PFSK-1 (cell line): ENCODE data around the gene TMTC3.

Source experiments
- FOXP2 ChIP-seq: optimal IDR thresholded peaks from 2 replicates; pipeline ENCODE3; 2011; ENCODE audit warnings: borderline replicate concordance, control low read depth, inconsistent platforms; ENCODE audit not compliant: insufficient read depth; ENCODE audit errors: extremely low read length, extremely low read depth
- POLR2AphosphoS5 ChIP-seq: IDR thresholded peaks from 2 replicates; pipeline ENCODE4 v1.6.1; 2012; ENCODE audit warnings: low read depth, mild to moderate bottlenecking, control low read depth, low read length, moderate library complexity
- SIN3A ChIP-seq: IDR thresholded peaks from 2 replicates; pipeline ENCODE4 v1.6.1; 2012; ENCODE audit warnings: mild to moderate bottlenecking, low read length, moderate library complexity, borderline replicate concordance; ENCODE audit not compliant: insufficient read depth
- TAF1 ChIP-seq: IDR thresholded peaks from 2 replicates; pipeline ENCODE4 v1.6.1; 2012; ENCODE audit warnings: low read length, control low read depth, borderline replicate concordance; ENCODE audit not compliant: insufficient read depth
- TF ChIP-seq, protein P1 (sequence below), 2 experiments: IDR thresholded peaks; 2 replicates each; pipeline versions ENCODE4 v1.6.1 to v1.8.0; 2011 to 2012; ENCODE audit warnings: low read depth in 2 of 2, low read length in 2 of 2, control low read depth in 1 of 2, inconsistent platforms in 1 of 2, mild to moderate bottlenecking in 1 of 2, moderate library complexity in 1 of 2; ENCODE audit not compliant: insufficient read depth in 1 of 2

Gene TMTC3

GRCh38 chr12:88153959-88154358 is 11.9 kb downstream of the TMTC3 start:
- TF ChIP-seq TAF1 = no peak

- no peak for TF ChIP-seq FOXP2
- no peak for TF ChIP-seq TAF1
- no peak for TF ChIP-seq SIN3A
- TF ChIP-seq, protein P1, sequence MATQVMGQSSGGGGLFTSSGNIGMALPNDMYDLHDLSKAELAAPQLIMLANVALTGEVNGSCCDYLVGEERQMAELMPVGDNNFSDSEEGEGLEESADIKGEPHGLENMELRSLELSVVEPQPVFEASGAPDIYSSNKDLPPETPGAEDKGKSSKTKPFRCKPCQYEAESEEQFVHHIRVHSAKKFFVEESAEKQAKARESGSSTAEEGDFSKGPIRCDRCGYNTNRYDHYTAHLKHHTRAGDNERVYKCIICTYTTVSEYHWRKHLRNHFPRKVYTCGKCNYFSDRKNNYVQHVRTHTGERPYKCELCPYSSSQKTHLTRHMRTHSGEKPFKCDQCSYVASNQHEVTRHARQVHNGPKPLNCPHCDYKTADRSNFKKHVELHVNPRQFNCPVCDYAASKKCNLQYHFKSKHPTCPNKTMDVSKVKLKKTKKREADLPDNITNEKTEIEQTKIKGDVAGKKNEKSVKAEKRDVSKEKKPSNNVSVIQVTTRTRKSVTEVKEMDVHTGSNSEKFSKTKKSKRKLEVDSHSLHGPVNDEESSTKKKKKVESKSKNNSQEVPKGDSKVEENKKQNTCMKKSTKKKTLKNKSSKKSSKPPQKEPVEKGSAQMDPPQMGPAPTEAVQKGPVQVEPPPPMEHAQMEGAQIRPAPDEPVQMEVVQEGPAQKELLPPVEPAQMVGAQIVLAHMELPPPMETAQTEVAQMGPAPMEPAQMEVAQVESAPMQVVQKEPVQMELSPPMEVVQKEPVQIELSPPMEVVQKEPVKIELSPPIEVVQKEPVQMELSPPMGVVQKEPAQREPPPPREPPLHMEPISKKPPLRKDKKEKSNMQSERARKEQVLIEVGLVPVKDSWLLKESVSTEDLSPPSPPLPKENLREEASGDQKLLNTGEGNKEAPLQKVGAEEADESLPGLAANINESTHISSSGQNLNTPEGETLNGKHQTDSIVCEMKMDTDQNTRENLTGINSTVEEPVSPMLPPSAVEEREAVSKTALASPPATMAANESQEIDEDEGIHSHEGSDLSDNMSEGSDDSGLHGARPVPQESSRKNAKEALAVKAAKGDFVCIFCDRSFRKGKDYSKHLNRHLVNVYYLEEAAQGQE (IDR thresholded peaks at IDR 0.05; ENCODE audit: insufficient read depth in 1 of 2, low read depth in 2 of 2, low read length in 2 of 2) = no peak
- TF ChIP-seq POLR2AphosphoS5 = no peak
Measured at GRCh38 chr12:88156075-88156654, 14.1 kb downstream of the TMTC3 start.

- TF ChIP-seq POLR2AphosphoS5 (no peak), FOXP2 (no peak), TAF1 (no peak), SIN3A (no peak)
- TF ChIP-seq, protein P1 (IDR thresholded peaks at IDR 0.05; ENCODE audit: insufficient read depth in 1 of 2, low read depth in 2 of 2, low read length in 2 of 2) = no peak
Measured at GRCh38 chr12:88163371-88163770, 21.3 kb downstream of the TMTC3 start.

DNA sequence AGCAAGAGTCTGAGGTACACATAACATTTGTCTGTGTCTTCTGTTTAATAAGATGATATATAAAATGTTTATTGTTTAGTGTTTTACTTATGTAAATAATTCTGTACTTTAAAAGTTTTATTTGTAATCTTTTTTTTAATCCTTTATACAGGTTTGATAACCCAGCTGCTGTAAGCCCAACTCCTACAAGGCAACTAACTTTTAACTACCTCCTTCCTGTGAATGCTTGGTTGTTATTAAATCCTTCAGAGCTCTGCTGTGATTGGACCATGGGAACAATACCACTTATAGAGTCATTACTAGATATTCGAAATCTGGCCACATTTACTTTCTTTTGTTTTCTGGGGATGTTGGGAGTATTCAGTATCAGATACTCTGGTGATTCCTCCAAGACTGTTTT is 24.1 kb downstream of the TMTC3 start:
- no peak for TF ChIP-seq TAF1
- TF ChIP-seq POLR2AphosphoS5 = no peak
- no peak for TF ChIP-seq SIN3A
- TF ChIP-seq, protein P1 (IDR thresholded peaks at IDR 0.05; ENCODE audit: insufficient read depth in 1 of 2, low read depth in 2 of 2, low read length in 2 of 2) = no peak

DNA sequence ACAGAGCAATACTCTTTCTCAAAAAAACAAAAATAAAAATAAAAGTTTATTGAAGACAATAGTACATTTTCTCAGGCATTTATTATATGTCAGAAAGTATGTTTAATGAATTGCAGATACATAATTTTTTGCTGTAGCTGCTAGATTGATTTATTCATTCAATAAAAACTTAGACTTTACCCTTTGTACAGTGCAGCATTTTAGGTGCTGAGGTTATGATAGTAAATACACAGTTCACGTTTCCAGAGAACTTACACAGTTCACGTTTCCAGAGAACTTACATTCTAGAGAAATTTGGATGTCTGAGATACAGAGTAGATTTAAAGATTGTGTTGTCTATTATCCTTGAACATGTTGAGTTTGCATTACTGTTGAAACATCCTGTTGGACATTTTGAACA is 25.3 kb downstream of the TMTC3 start:
- TF ChIP-seq FOXP2 (no peak), SIN3A (no peak)

GRCh38 chr12:88172844-88173407 is 30.8 kb downstream of the TMTC3 start:
- TF ChIP-seq TAF1 (no peak), POLR2AphosphoS5 (no peak), FOXP2 (no peak), SIN3A (no peak)
- TF ChIP-seq, protein P1 (IDR thresholded peaks at IDR 0.05; ENCODE audit: insufficient read depth in 1 of 2, low read depth in 2 of 2, low read length in 2 of 2) = no peak
